ENCODE results near the gene CLDN25.

The CLDN25 gene

GRCh38 chr11:113764527-113765219 lies 14.9 kb upstream of the CLDN25 start:
- H3K27ac ChIP-seq: no peak overlapping the region
- TF ChIP-seq ZFX (IDR thresholded peaks at IDR 0.05; ENCODE audit: borderline replicate concordance): no peak
- no peak for TF ChIP-seq CTCF (IDR thresholded peaks at IDR 0.05)

GRCh38 chr11:113771964-113772363 lies 7.6 kb upstream of the CLDN25 start:
- TF ChIP-seq CTCF (IDR thresholded peaks at IDR 0.05): no peak
- TF ChIP-seq ZFX (IDR thresholded peaks at IDR 0.05; ENCODE audit: borderline replicate concordance): no peak
- no peak overlapping the region for H3K27ac ChIP-seq

GRCh38 chr11:113773092-113773415 lies 6.5 kb upstream of the CLDN25 start:
- TF ChIP-seq CTCF (IDR thresholded peaks at IDR 0.05) (no peak), ZFX (IDR thresholded peaks at IDR 0.05; ENCODE audit: borderline replicate concordance) (no peak)
- peak overlapping the region; percentile 71 for H3K27ac ChIP-seq

GRCh38 chr11:113773416-113774173 lies 6.0 kb upstream of the CLDN25 start, which contains the start of gene ZW10:
Gene ZW10 (minus strand): TSS chr11:113773692. CDS start chr11:113773666, 26 bp downstream.
- H3K27ac ChIP-seq: peak within 1 kb of the TSS; percentile 71
- peak; percentile 95 for TF ChIP-seq CTCF (IDR thresholded peaks at IDR 0.05)
- TF ChIP-seq ZFX (IDR thresholded peaks at IDR 0.05; ENCODE audit: borderline replicate concordance): no peak

- TF ChIP-seq CTCF (IDR thresholded peaks at IDR 0.05): peak; percentile 68
- no peak for TF ChIP-seq ZFX (IDR thresholded peaks at IDR 0.05; ENCODE audit: borderline replicate concordance)
- peak overlapping the region; percentile 71 for H3K27ac ChIP-seq
Observed at GRCh38 chr11:113774174-113774503, 5.5 kb upstream of the CLDN25 start.

- H3K27ac ChIP-seq: no peak overlapping the region
- TF ChIP-seq CTCF (IDR thresholded peaks at IDR 0.05) (no peak), ZFX (IDR thresholded peaks at IDR 0.05; ENCODE audit: borderline replicate concordance) (no peak)
Observed at GRCh38 chr11:113778111-113778910, 1.3 kb upstream of the CLDN25 start.

All from 22Rv1 (cell line).